GM21381 (cell line): Measurements from ENCODE around the gene PLPPR4.
A peak's percentile ranks its signal among the peaks of the same experiment; 100 is the strongest.
"Not testable (repeated sequence)": the region's sequence is repeated elsewhere in the genome, so short reads cannot be mapped to it uniquely, and the experiment has no call there.

Experiments used
- ATAC-seq: cut with Tn5 transposase; IDR thresholded peaks from one replicate; pipeline ENCODE4 v1.9.1; 2021; ENCODE audit warnings: mild to moderate bottlenecking, moderate library complexity; ENCODE audit not compliant: unreplicated experiment

Gene PLPPR4

GRCh38 chr1:99264201-99265021 lies at the start of gene PLPPR4:
Gene PLPPR4 (plus strand): TSS chr1:99264492. CDS start chr1:99264594, 102 bp downstream.
- no peak for ATAC-seq

GRCh38 chr1:99216956-99217355 lies 47.3 kb upstream of the PLPPR4 start:
- no peak for ATAC-seq

- no peak for ATAC-seq
Observed at GRCh38 chr1:99217599-99217998, 46.7 kb upstream of the PLPPR4 start.

GRCh38 chr1:99218572-99218971 lies 45.7 kb upstream of the PLPPR4 start:
- no peak for ATAC-seq

GRCh38 chr1:99218999-99219398 lies 45.3 kb upstream of the PLPPR4 start:
- peak; percentile 93 for ATAC-seq

- ATAC-seq = no peak
Observed at GRCh38 chr1:99227056-99227897, 37.0 kb upstream of the PLPPR4 start.

GRCh38 chr1:99228153-99228552 lies 36.1 kb upstream of the PLPPR4 start:
- ATAC-seq = peak; percentile 58

GRCh38 chr1:99229122-99229521 lies 35.2 kb upstream of the PLPPR4 start:
- no peak for ATAC-seq

- no peak for ATAC-seq
Observed at GRCh38 chr1:99230695-99231094, 33.6 kb upstream of the PLPPR4 start.

GRCh38 chr1:99232172-99232571 lies 32.1 kb upstream of the PLPPR4 start:
- ATAC-seq = no peak

GRCh38 chr1:99233446-99233845 lies 30.8 kb upstream of the PLPPR4 start:
- no peak for ATAC-seq

GRCh38 chr1:99236756-99237155 lies 27.5 kb upstream of the PLPPR4 start:
- no peak for ATAC-seq

- no peak for ATAC-seq
Observed at GRCh38 chr1:99239690-99240089, 24.6 kb upstream of the PLPPR4 start.

GRCh38 chr1:99240621-99241020 lies 23.7 kb upstream of the PLPPR4 start:
- ATAC-seq = no peak

GRCh38 chr1:99246152-99246551 lies 18.1 kb upstream of the PLPPR4 start:
- ATAC-seq = no peak

- no peak for ATAC-seq
Observed at GRCh38 chr1:99247199-99247598, 17.1 kb upstream of the PLPPR4 start.

- ATAC-seq = no peak
Observed at GRCh38 chr1:99250728-99251127, 13.6 kb upstream of the PLPPR4 start.

GRCh38 chr1:99251308-99251707 lies 13.0 kb upstream of the PLPPR4 start:
- ATAC-seq = no peak

- no peak for ATAC-seq
Observed at GRCh38 chr1:99252630-99253029, 11.7 kb upstream of the PLPPR4 start.

GRCh38 chr1:99260402-99260801 lies 3.9 kb upstream of the PLPPR4 start:
- ATAC-seq = not testable (repeated sequence)

- no peak for ATAC-seq
Observed at GRCh38 chr1:99265124-99265523, 832 bp downstream of the PLPPR4 start.

- ATAC-seq = no peak
Observed at GRCh38 chr1:99266726-99267125, 2.4 kb downstream of the PLPPR4 start.
